Vagina (tissue), 2 donors: ENCODE data around the gene SVIL. TPM values are rescaled to one million over a fixed set of nuclear protein-coding genes. Genes with fewer than 3 reads are reported as not detected.
"Not testable (repeated sequence)": the region's sequence is repeated elsewhere in the genome, so short reads cannot be mapped to it uniquely, and the experiment has no call there.

Experiments
- DNase-seq, 2 donors: peaks; one replicate each; pipeline ENCODE4 v3.0.0-alpha.2; 2017; ENCODE audit errors: extremely low spot score in 2 of 2
- H3K27ac ChIP-seq: fragments of 200-600 bp; sonication (generic); one replicate; pipeline ENCODE4 v1.5.1; 2019
- H3K27me3 ChIP-seq: fragments of 200-600 bp; sonication (generic); one replicate; pipeline ENCODE4 v1.5.1; 2019
- H3K36me3 ChIP-seq, 2 donors: fragments of 200-600 bp; sonication (generic); one replicate each; pipeline ENCODE4 v1.5.1; 2017 to 2019
- H3K4me1 ChIP-seq: fragments of 200-600 bp; sonication (generic); one replicate; pipeline ENCODE4 v1.5.1; 2019
- H3K4me3 ChIP-seq, 2 donors: fragments of 200-600 bp; sonication (generic); 1 replicate in 1 of 2; 2 replicates in 1 of 2; pipeline ENCODE4 v1.5.1; 2016 to 2019
- H3K9me3 ChIP-seq: fragments of 200-600 bp; sonication (generic); one replicate; pipeline ENCODE4 v1.5.1; 2019
- CTCF ChIP-seq, 3 experiments: fragments of 450-650 bp in 2 of 3; fragments of 200-600 bp in 1 of 3; sonication (generic) in 1 of 3; IDR thresholded peaks; one replicate each; pipeline ENCODE4 v1.5.1; 2017 to 2019; ENCODE audit warnings: antibody characterized with exemption in 3 of 3, mild to moderate bottlenecking in 2 of 3, moderate library complexity in 2 of 3
- POLR2A ChIP-seq, 2 donors: fragments of 450-650 bp; IDR thresholded peaks; one replicate each; pipeline ENCODE4 v1.6.1; 2017; ENCODE audit warnings: antibody characterized with exemption in 2 of 2, mild to moderate bottlenecking in 2 of 2, moderate library complexity in 2 of 2
- POLR2AphosphoS5 ChIP-seq, 2 donors: sonication (generic); formaldehyde crosslinking; IDR thresholded peaks; one replicate each; pipeline ENCODE4 v1.9.0; 2017; ENCODE audit warnings: antibody characterized with exemption in 2 of 2, mild to moderate bottlenecking in 2 of 2, low read depth in 1 of 2; ENCODE audit not compliant: insufficient read depth in 1 of 2
- intact Hi-C: fragments of 100-400 bp; cut with DNase I; formaldehyde crosslinking; loops from one replicate; pipeline ENCODE4 v1.15.1; 2023
- total RNA-seq: library from RNA; depleted of rRNA; stranded (reverse); fragments of >200 nt; gene quantifications from one replicate; pipeline ENCODE4 v1.2.3, GENCODE V29; 2016

Gene SVIL
- total RNA-seq, 1 donor from 2014 or later = 111 TPM

GRCh38 chr10:29522918-29523317 lies 111.9 kb downstream of the SVIL start:
- no peaks in the 10 kb centered on the region for H3K27me3 ChIP-seq
- peak overlapping the region; percentile 48 for H3K27ac ChIP-seq
- peaks cover 0 to 68% of the 10 kb centered on the region in 2 donors for H3K36me3 ChIP-seq
- peaks cover 12% of the 10 kb centered on the region for H3K4me1 ChIP-seq
- H3K9me3 ChIP-seq = no peaks in the 10 kb centered on the region
- H3K4me3 ChIP-seq = no peak overlapping the region
- no peak for TF ChIP-seq POLR2AphosphoS5 (IDR thresholded peaks at IDR 0.05; ENCODE audit: insufficient read depth in 1 of 2, low read depth in 1 of 2)
- intact Hi-C loops = no loop called here
- no peak for DNase-seq

DNA sequence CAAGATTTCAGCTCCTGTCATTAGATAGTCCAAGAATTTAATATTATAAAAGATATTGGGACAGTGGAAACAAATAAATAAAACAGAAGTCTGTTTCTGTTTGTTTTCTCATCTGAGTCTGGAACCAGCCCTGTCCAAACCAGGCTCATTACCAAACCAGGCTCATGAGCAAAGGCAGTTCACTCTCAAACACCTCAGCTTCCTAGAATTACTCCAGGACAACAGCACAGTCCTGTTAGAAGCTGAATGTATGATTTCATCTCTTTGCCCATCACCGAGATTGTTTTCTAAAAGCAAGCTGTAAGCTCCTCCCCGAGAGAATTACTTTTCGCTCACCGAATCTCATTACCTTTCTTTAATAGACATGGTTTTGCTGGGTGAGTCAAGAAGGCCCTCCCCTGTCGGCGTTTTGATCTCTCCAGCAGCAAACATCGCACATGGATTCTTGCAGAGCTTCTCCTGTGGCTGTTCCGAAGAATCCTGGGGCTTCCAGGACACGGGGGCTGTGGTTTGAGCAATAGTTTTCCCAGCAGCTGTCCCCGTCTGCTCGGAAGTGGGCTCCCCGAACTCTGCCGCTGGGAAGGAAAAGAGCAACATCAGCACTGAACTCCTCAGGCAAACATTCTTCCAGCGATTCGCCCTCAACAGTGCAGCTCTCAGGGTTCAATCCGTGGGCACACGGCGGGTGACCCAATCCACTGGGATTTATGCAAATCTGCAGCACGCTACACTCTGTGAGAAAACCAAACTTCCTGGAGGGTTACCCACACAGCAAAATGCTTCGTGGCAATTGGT lies 112.5 kb downstream of the SVIL start:
- Histone ChIP-seq H3K27me3 (no peaks in the 10 kb centered on the region), H3K36me3 (peaks cover 0 to 69% of the 10 kb centered on the region in 2 donors), H3K9me3 (no peaks in the 10 kb centered on the region), H3K4me3 (peak overlapping the region in 1 of 2 donors; percentile 4), H3K4me1 (peaks cover 12% of the 10 kb centered on the region), H3K27ac (peak overlapping the region; percentile 48)
- TF ChIP-seq POLR2AphosphoS5 (IDR thresholded peaks at IDR 0.05; ENCODE audit: insufficient read depth in 1 of 2, low read depth in 1 of 2) (peak in 1 of 2 donors; percentile 42), CTCF (IDR thresholded peaks at IDR 0.05) (no peak)
- no peak for DNase-seq
- intact Hi-C loops = no loop called here

DNA sequence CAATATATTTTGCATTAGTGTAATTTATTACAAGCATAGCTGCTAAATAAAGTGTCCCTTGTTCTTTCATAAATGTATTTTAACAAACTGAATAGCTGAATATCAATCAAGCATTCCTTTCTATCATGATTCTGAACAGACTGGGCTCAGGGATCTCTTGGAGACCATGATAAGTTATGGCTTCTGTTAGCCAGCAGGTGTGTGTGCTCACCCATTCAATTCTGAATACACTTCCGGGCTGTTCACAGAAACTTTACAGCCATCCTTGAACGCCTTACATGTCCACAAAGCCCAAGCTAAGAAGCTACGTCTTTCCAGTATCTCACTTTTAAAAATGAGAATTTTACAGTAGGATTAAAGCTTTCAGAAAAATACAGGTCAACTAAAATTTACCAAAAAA lies 115.1 kb downstream of the SVIL start:
- TF ChIP-seq CTCF (IDR thresholded peaks at IDR 0.05) (no peak), POLR2AphosphoS5 (IDR thresholded peaks at IDR 0.05; ENCODE audit: insufficient read depth in 1 of 2, low read depth in 1 of 2) (no peak), POLR2A (IDR thresholded peaks at IDR 0.05) (no peak)
- H3K4me1 ChIP-seq = peaks cover 12% of the 10 kb centered on the region
- peaks cover 0 to 56% of the 10 kb centered on the region in 2 donors for H3K36me3 ChIP-seq
- H3K4me3 ChIP-seq = no peak overlapping the region
- H3K27ac ChIP-seq = no peak overlapping the region
- intact Hi-C loops = no loop called here
- H3K27me3 ChIP-seq = no peaks in the 10 kb centered on the region
- DNase-seq = no peak
- H3K9me3 ChIP-seq = no peaks in the 10 kb centered on the region

DNA sequence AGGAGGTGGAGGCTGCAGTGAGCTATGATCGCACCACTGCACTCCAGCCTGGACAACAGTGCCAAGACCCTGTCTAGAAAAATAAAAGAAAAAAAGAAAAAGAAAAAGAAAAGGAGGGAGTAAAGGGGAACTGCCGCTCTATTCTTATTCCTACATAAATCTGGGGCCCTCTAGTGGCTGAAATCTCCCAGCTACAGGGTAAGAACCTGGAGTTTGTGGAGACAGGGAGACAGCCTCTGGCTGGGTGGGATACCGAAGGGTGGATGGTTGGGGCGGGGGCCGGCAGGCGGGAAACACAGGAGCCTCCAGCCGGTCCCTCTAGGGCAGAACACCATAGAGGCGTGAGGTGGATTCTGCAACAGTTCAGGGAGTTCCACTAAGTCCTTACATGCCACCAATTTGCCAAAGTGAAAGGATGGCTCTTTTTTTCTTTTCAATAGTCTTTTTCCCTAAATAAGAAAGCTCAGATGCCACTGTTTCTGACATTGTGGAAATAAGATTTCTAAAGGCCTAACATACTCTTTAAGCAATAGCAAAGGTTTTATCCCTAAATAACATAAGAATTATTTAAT lies 117.3 kb downstream of the SVIL start:
- H3K9me3 ChIP-seq = no peaks in the 10 kb centered on the region
- no peak overlapping the region for H3K27ac ChIP-seq
- H3K4me3 ChIP-seq = no peak overlapping the region
- peaks cover 6% of the 10 kb centered on the region for H3K4me1 ChIP-seq
- no peaks in the 10 kb centered on the region for H3K27me3 ChIP-seq
- TF ChIP-seq POLR2AphosphoS5 (IDR thresholded peaks at IDR 0.05; ENCODE audit: insufficient read depth in 1 of 2, low read depth in 1 of 2) = no peak
- peak in 1 of 3 experiments; percentile 7 for TF ChIP-seq CTCF (IDR thresholded peaks at IDR 0.05)
- no peak for DNase-seq
- H3K36me3 ChIP-seq = peaks cover 0 to 45% of the 10 kb centered on the region in 2 donors
- intact Hi-C loops = no loop called here

GRCh38 chr10:29516309-29516932 lies 118.3 kb downstream of the SVIL start:
- H3K4me3 ChIP-seq, H3K9me3 ChIP-seq, H3K27me3 ChIP-seq, intact Hi-C loops, DNase-seq, H3K27ac ChIP-seq, H3K4me1 ChIP-seq: not testable (repeated sequence)
- peaks cover 0 to 50% of the 10 kb centered on the region in 2 donors for H3K36me3 ChIP-seq

DNA sequence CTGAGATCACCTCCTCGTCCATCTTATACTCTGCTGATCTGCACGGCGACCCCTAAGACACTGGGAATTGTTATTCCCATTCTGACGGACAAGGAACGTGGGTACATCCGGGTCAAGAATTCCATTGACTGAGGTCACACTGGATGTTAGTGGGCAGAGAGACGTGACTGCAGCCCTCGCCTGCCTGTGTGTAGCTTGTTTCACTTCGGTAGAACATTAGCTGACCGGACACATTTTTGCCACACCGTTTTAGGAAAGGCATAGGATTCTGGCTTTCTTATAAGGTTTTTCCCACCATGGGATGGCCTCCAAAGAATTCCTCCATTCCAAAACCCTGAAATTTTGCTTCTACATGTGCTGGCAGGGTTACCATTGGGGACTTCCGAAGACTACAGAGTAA lies 118.9 kb downstream of the SVIL start:
- H3K4me1 ChIP-seq, H3K27me3 ChIP-seq, H3K4me3 ChIP-seq, DNase-seq, H3K9me3 ChIP-seq, intact Hi-C loops, H3K27ac ChIP-seq: not testable (repeated sequence)
- H3K36me3 ChIP-seq = peaks cover 0 to 51% of the 10 kb centered on the region in 2 donors

- H3K27ac ChIP-seq, H3K4me3 ChIP-seq, DNase-seq, H3K9me3 ChIP-seq, H3K27me3 ChIP-seq, intact Hi-C loops, H3K4me1 ChIP-seq: not testable (repeated sequence)
- H3K36me3 ChIP-seq = peaks cover 0 to 47% of the 10 kb centered on the region in 2 donors
These were observed 119.7 kb downstream of the SVIL start for GRCh38 chr10:29515104-29515503.
